OCI-LY7 (cell line): ENCODE data around the gene DISC1.

Source experiments
- EZH2phosphoT487 ChIP-seq: fragments of 200-600 bp; sonication (generic); IDR thresholded peaks from 2 replicates; pipeline ENCODE4 v1.6.1; 2018; ENCODE audit warnings: low read depth, borderline replicate concordance, mild to moderate bottlenecking, mixed run types, antibody characterized with exemption, low read length, moderate library complexity, mixed read lengths
- TF ChIP-seq, protein P1 (sequence below): fragments of 200-600 bp; sonication (generic); conservative IDR thresholded peaks from 2 replicates; pipeline ENCODE4 v1.5.1; 2014; ENCODE audit warnings: mild to moderate bottlenecking, antibody characterized with exemption, low read length, moderate library complexity, mixed read lengths

DNA sequence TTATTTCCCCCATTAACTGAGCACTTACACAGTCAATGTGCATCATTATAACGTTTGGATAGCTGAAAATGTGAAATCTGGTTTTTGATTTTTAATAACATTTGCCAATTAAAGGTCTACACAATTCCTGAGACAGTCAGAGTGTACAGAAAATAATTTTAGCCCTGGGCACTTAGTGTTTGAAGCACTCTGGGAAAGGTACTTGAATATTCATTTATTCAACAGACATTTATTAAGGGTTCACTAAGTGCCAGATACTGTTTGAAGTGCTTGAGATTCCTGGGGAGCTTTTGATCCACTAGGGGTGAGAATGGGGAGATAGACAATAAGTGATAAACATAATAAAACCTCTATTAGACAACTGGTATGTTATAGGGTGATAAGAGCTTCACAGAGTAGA is 141.8 kb downstream of the DISC1 start:
- TF ChIP-seq, protein P1, sequence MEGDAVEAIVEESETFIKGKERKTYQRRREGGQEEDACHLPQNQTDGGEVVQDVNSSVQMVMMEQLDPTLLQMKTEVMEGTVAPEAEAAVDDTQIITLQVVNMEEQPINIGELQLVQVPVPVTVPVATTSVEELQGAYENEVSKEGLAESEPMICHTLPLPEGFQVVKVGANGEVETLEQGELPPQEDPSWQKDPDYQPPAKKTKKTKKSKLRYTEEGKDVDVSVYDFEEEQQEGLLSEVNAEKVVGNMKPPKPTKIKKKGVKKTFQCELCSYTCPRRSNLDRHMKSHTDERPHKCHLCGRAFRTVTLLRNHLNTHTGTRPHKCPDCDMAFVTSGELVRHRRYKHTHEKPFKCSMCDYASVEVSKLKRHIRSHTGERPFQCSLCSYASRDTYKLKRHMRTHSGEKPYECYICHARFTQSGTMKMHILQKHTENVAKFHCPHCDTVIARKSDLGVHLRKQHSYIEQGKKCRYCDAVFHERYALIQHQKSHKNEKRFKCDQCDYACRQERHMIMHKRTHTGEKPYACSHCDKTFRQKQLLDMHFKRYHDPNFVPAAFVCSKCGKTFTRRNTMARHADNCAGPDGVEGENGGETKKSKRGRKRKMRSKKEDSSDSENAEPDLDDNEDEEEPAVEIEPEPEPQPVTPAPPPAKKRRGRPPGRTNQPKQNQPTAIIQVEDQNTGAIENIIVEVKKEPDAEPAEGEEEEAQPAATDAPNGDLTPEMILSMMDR: no peak
- TF ChIP-seq EZH2phosphoT487: no peak
